Measurements from ENCODE around the gene TYMP. TPM values are rescaled to one million over a fixed set of nuclear protein-coding genes. Genes with fewer than 3 reads are reported as not detected.
A peak's percentile ranks its signal among the peaks of the same experiment; 100 is the strongest.

TYMP gene, protein sequence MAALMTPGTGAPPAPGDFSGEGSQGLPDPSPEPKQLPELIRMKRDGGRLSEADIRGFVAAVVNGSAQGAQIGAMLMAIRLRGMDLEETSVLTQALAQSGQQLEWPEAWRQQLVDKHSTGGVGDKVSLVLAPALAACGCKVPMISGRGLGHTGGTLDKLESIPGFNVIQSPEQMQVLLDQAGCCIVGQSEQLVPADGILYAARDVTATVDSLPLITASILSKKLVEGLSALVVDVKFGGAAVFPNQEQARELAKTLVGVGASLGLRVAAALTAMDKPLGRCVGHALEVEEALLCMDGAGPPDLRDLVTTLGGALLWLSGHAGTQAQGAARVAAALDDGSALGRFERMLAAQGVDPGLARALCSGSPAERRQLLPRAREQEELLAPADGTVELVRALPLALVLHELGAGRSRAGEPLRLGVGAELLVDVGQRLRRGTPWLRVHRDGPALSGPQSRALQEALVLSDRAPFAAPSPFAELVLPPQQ
- total RNA-seq (10 to 100 TPM; 12.5 to 15.4 TPM), polyA plus RNA-seq (ENCODE audit: insufficient read depth, low read depth, low replicate concordance) (25.9 TPM)
- long read RNA-seq, donor 1: 0 reads
- long read RNA-seq, donor 2, partial matches to known transcripts: 0 of 2 reads
- long read RNA-seq, donor 2, other reads (novel, unspliced or antisense): 0 of 2 reads

DNA sequence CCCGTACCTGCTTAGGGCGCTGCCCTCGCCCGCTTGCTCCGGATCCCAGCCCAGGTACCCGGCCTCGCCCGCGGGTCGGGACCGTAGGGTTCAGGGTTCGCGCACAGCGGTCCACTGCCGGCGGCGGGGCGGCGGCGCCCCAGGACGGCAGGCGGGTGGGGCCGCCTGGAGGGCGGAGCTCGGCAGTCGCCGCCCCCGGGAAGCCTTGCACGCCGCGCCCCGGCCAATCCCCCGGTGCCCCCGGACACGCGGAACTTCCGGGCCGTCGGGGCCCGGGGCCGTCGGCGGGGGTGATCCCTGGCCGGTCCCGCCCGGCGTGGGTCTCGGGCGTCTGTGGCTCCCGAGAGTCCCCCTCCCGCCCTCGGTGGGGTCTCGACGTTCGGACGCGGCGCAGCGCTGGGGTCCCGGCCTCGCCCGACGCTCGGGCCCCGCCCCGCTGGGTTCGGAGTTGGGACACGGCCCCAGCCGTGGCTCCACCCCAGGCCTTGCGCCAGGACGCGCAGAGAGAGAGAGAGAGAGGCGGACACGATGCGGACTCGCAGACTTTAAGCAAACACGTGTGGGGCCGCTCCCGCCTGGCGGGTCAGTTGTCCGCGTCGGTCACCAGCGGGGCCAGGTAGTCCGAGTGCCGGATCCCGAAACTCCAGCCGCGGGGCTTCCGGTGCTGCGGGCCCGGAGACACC, at the start of gene TYMP:
TYMP (minus strand) TSS at position 116 of the 683 bp plus-strand sequence. CDS start 303 bp downstream, outside the sequence.
- 0 to 1% methylated on average over 2 to 75 of the region's 92 CpGs for WGBS, 2 donors
- intact Hi-C loops (cut with DNase I; ENCODE audit: low total_unique reads): no loop called here
- Histone ChIP-seq H3K9me3 (no peaks in the 10 kb centered on the region), H3K27me3 (no peaks in the 10 kb centered on the region), H3K36me3 (ENCODE audit: low read depth, missing control alignments) (no peaks in the 10 kb centered on the region), H3K27ac (peak within 1 kb of the TSS; percentile 49 to 64), H3K4me1 (peaks cover 21% of the 10 kb centered on the region), H3K4me3 (peak within 1 kb of the TSS; percentile 42 to 56)
- TF ChIP-seq CTCF (IDR thresholded peaks at IDR 0.05): no peak
- TF ChIP-seq POLR2A (IDR thresholded peaks at IDR 0.05): no peak
- no peak for DNase-seq

- no peak overlapping the region for H3K27ac ChIP-seq
- H3K9me3 ChIP-seq: no peaks in the 10 kb centered on the region
- WGBS, 2 donors: 58 to 71% methylated on average over 8 of the region's 8 CpGs
- H3K4me3 ChIP-seq: no peak overlapping the region
- peaks cover 22% of the 10 kb centered on the region for H3K4me1 ChIP-seq
- DNase-seq: no peak
- no peaks in the 10 kb centered on the region for H3K27me3 ChIP-seq
- intact Hi-C loops (cut with DNase I; ENCODE audit: low total_unique reads): no loop called here
- TF ChIP-seq POLR2A (IDR thresholded peaks at IDR 0.05) (no peak), CTCF (IDR thresholded peaks at IDR 0.05) (no peak)
- no peaks in the 10 kb centered on the region for H3K36me3 ChIP-seq (ENCODE audit: low read depth, missing control alignments)
Measured at GRCh38 chr22:50578776-50579310, 49.0 kb upstream of the TYMP start.

GRCh38 chr22:50577987-50578775, 48.4 kb upstream of the TYMP start, which contains the start of gene CPT1B:
Gene CPT1B (minus strand): TSS chr22:50578427. CDS start chr22:50577915, 512 bp downstream.
- no peaks in the 10 kb centered on the region for H3K27me3 ChIP-seq
- intact Hi-C loops (cut with DNase I; ENCODE audit: low total_unique reads): no loop called here
- WGBS, 2 donors: 26 to 36% methylated on average over 19 to 60 of the region's 63 CpGs
- no peak for DNase-seq
- peak within 1 kb of the TSS in 1 of 2 donors; percentile 21 for H3K4me3 ChIP-seq
- H3K27ac ChIP-seq: no peak within 1 kb of the TSS
- TF ChIP-seq CTCF (IDR thresholded peaks at IDR 0.05): no peak
- no peak for TF ChIP-seq POLR2A (IDR thresholded peaks at IDR 0.05)
- H3K9me3 ChIP-seq: no peaks in the 10 kb centered on the region
- H3K36me3 ChIP-seq (ENCODE audit: low read depth, missing control alignments): no peaks in the 10 kb centered on the region
- peaks cover 17% of the 10 kb centered on the region for H3K4me1 ChIP-seq

DNA sequence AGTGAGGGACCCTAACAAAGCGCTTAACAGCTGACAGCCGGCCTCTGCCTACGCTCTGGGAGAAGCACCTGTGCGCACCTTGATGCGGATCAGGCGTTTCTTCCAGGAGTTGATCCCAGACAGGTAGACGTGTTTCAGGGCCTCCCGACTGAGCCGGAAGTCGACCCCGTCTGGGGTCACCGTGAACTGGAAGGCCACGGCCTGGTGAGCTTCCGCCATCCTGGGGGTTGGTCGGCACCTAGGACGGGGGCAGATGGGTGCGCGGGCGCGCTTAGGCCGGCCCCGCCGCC, 47.8 kb upstream of the TYMP start:
- DNase-seq: no peak
- WGBS, 2 donors: 58 to 67% methylated on average over 3 to 22 of the region's 23 CpGs
- intact Hi-C loops (cut with DNase I; ENCODE audit: low total_unique reads): no loop called here
- Histone ChIP-seq H3K4me1 (peaks cover 17% of the 10 kb centered on the region), H3K36me3 (ENCODE audit: low read depth, missing control alignments) (no peaks in the 10 kb centered on the region), H3K9me3 (no peaks in the 10 kb centered on the region), H3K27me3 (no peaks in the 10 kb centered on the region), H3K27ac (no peak overlapping the region), H3K4me3 (peak overlapping the region in 1 of 2 donors; percentile 21)
- TF ChIP-seq CTCF (IDR thresholded peaks at IDR 0.05) (no peak), POLR2A (IDR thresholded peaks at IDR 0.05) (no peak)

All from testis (tissue), 5 donors.